ENCODE results near the gene ZDHHC18.
"Not testable (repeated sequence)": the region's sequence is repeated elsewhere in the genome, so short reads cannot be mapped to it uniquely, and the experiment has no call there.

ZDHHC18 gene

DNA sequence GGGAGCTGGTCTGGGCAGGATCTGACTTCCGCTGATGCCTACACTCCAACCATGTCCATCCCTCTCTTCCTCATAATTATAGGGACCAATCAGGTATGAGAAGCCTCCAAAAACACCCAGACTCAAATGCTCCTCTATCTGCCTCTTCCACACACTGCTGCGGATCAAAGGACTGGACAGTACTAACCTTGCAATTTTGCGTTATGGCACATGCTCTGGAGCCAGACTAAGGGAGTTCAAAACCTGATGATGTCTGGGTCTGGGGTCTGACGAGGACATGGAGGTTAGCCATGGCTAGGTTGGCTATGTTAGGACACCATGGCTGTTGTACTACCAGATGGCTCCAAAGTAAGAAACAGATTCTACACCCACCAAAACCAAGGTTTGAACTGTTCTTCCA lies 53.3 kb downstream of the ZDHHC18 start:
- no peak for DNase-seq
- in situ Hi-C loops (cut with HindIII; ENCODE audit: low pct_ligation_motif_present, low pct_unique_long_range_greater_than_20kb, low sequenced_read_pairs), result loop anchor here (10.0 kb wide), 1 partner anchor 45 kb away; no protein-coding TSS in a partner anchor

DNA sequence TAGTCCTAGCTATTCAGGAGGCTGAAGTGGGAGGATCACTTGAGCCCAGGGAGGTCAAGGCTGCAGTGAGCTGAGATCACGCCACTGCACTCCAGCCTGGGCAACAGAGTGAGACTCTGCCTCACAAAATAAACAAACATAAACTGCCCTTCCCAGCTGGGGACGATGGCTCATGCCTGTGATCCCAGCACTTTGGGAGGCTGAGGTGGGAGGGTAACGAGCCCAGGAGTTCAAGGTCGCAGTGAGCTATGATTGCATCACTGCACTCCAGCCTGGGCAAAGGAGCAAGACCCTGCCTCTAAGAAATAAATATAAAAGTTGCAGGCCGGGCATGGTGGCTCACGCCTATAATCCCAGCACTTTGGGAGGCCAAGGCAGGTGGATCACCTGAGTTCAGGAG lies 55.1 kb downstream of the ZDHHC18 start:
- in situ Hi-C loops (cut with HindIII; ENCODE audit: low pct_ligation_motif_present, low pct_unique_long_range_greater_than_20kb, low sequenced_read_pairs), result loop anchor here (10.0 kb wide), 1 partner anchor 47 kb away; no protein-coding TSS in a partner anchor
- not testable (repeated sequence) for DNase-seq

DNA sequence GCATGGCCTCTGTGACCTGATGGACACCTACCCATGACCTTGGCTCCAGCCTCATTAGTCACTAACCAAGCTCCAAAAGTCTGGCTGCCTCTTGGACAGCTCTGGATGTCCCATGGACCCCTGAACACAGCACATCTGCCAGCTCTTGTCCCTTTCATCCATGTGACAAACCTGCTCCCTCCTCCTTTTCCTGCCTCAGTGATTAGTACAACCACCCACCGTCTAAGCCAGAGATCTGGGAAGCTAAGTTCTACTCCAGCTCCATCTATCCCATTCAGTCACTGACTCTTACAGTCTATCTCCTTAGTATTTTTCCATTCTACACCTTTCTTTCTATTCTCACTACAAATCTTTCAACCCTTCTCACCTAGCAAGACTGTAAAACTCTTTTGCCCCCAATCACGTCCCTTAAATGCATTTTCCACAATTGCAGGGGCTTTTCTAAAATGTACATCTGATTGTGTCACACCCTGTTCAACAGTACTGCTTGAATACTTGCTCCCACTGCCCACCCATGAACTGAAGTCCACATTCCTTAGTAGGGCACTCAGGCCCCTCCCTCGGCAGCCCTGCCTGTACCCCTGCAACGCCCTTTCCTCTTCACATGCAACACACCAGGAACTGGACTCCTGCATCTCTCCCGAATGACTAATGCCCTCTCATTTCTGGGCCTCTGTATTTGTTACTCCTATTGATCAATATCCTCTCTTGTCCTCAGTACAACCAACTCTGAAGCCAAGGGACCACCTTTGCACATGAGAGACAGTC lies 56.4 kb downstream of the ZDHHC18 start:
- in situ Hi-C loops (cut with HindIII; ENCODE audit: low pct_ligation_motif_present, low pct_unique_long_range_greater_than_20kb, low sequenced_read_pairs), result loop anchor here (10.0 kb wide), 1 partner anchor 48 kb away; no protein-coding TSS in a partner anchor
- no peak for DNase-seq

DNA sequence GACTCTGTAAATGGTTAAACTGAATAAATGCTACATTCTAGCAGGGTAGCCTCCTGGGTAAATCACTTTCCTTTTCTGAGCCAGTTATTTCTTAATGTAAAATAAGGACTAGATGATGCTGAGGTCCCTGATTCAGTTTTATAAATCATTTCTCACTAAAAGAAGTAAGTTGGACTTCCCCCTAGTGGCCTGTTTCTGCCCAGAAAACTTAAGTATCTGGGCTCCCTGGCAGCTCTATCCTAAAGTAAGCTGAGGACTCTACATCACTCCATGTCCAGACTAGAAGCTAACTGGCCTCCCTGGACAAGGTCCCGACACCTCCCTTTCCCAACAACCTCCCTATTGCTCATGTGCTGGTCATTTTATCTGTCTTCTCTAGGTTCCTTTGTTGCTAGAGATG lies 60.6 kb downstream of the ZDHHC18 start:
- in situ Hi-C loops (cut with HindIII; ENCODE audit: low pct_ligation_motif_present, low pct_unique_long_range_greater_than_20kb, low sequenced_read_pairs), result loop anchor here (10.0 kb wide), 1 partner anchor 52 kb away; no protein-coding TSS in a partner anchor
- DNase-seq, result peak; percentile 49

DNA sequence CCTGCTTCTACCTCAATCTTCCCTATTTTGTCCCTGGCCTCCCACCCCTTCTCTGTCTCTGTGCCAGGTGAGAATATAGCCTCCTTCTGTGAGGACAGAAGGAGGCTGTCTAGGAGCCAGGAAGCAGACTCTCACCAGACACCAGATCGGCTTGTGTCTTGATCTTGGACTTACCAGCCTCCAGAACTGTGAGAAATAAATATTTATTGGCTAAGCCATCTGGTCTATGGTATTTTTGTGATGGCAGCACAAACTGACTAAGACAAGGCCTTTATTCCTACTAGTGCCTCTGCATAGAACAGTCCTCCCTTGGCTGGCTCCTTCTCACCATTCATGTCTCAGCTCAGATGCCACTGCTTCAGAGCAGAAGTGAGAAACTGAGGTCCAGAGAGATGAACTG lies 61.7 kb downstream of the ZDHHC18 start:
- no peak for DNase-seq
- in situ Hi-C loops (cut with HindIII; ENCODE audit: low pct_ligation_motif_present, low pct_unique_long_range_greater_than_20kb, low sequenced_read_pairs), result loop anchor here (10.0 kb wide), 1 partner anchor 53 kb away; no protein-coding TSS in a partner anchor

DNA sequence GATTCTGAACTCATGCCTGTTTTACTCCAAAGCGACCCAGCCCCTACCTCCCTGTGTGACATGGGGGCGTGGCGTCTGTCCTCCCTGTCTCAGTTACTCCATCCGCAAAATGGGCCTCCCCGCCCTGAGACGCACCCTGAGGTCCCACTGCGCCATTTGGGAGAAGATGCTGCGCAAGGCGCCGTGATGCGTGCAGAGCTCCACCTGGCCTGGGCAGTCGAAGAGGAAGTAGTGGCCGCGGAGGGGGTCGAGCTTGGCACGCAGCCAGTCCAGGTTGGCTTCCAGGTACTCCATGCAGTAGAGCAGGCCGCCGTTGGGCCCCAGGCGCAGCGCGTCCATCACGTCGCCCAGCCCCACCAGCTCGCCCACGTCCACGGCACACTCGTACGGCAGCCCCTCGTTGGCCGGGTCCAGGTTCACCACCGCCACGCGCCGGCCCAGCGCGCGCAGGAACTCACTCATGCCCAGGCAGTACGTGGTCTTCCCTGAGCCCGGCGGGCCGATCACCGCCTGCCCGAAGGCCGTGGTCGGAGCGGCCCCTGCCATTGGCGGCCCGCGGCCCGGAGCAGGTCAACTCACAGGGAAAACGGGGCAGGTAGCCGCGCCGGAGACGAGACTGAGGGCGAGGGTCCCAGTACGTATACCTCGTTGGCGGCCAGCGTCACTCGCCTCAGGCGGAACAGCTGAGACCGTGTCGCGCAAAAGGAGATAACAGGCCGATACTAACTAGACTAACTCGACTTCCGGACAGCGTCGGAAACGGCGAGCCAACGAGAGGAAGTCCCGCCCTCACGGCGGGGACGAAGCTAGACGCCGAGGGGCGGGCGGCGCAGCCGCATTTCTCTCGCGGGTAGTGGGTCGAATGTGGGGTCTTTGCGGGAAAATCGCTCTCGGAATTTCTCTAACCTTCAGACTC lies 63.3 kb downstream of the ZDHHC18 start, which contains the start of gene GPN2:
Gene GPN2, minus strand, starts transcription at position 733 of the 916 bp plus-strand sequence. Its CDS starts 187 bp downstream, at position 546.
- in situ Hi-C loops (cut with HindIII; ENCODE audit: low pct_ligation_motif_present, low pct_unique_long_range_greater_than_20kb, low sequenced_read_pairs), result loop anchor here (10.0 kb wide), 1 partner anchor 55 kb away; no protein-coding TSS in a partner anchor
- peak; percentile 66 for DNase-seq

DNA sequence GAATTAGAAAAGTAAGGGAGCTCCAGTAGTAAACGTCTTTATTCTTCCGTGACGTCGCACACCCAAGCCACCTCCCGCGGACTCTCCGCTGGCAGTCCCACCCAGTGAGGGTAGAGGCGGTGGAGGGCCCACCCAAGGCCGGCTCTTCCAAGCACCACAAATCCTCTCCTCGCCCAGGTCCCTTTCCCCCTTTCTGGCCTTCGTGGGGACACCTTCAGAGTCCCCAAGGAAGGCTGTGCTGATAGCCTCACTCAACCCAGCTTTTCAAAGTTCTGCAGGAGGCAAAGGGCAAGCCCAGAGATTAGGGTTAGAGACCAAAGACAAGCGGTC lies 63.9 kb downstream of the ZDHHC18 start:
- in situ Hi-C loops (cut with HindIII; ENCODE audit: low pct_ligation_motif_present, low pct_unique_long_range_greater_than_20kb, low sequenced_read_pairs), result no loop called here
- no peak for DNase-seq

DNA sequence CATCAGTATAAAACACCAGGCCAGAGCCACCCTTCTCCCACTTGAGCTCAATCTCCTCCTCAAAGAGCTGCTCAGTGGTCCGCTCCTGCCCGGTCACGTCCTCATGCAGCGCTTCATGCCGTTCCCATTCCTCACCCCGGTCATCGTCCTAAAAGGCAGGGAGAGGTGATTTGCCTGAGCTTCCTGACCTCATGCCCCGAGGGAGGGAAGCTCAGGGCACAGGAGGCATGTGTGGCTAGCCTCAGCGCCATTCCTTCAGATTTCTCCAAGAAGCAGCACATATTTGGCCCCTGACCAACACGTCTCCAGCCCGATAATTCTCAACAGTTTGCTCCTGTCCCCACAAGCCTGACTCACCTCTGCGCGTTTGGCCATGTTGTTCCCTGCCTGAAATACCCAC lies 67.8 kb downstream of the ZDHHC18 start:
- in situ Hi-C loops (cut with HindIII; ENCODE audit: low pct_ligation_motif_present, low pct_unique_long_range_greater_than_20kb, low sequenced_read_pairs), result no loop called here
- DNase-seq, result no peak

DNA sequence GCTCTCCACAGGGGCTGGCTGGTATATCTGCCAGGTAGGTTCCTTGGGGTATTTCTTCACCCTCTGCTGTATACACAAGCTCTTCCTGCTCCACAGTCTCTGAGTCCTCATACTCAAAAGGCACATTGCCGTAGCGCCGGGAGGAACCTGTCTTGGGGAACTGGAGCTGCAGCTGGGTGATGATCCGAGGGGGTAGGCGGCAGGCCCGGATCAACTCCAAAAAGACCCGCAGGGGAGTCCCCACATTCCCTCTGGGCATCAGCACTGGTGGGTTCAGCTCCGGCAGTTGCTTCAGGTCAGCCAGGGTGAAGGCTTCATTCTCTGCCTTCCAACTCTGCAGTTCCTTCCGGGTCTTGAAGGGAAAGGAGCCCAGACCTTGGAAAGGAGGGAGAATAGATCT lies 70.9 kb downstream of the ZDHHC18 start:
- in situ Hi-C loops (cut with HindIII; ENCODE audit: low pct_ligation_motif_present, low pct_unique_long_range_greater_than_20kb, low sequenced_read_pairs), result no loop called here
- DNase-seq, result no peak

DNA sequence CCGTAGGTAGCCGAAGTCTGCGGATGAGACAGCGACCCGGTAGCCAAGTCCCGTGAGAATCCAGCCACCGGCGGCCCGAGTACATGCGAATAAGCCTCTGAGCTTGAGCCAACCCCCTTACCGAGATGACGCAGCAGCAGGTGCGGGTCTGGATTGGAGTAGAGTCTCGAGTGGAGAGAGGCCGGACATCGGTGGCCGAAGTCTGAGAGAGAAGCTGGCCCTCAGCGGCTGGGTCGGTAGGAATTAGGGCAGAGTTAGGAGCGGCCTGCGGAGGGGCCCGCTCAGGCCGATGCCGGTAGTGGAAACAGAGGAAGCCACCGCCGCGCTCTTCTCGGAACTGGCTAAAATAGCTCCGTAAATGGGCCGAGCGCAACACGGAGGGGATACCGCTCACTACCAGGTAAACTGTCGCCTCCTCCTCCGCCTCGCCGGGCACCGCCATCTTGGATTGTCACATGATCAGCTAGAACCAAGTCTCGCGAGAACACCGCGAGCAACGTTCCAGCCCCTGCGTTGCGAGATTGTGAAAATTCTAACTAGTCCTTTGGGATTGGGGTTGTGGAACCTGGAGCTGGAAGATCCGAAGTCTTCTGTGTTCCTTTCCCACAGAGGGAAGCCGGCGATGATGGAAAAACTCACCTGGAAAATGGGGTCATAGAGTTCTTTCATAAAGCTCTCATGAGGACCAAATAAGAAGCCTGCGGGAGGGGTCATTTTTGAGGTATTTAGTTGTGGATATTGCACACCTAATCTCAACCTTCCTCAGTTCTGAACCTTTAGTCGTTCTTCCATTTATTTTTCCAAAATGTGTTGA lies 73.7 kb downstream of the ZDHHC18 start, which contains the start of gene GPATCH3:
Gene GPATCH3, minus strand, starts transcription at position 467 of the 814 bp plus-strand sequence. Its CDS starts 25 bp downstream, at position 442.
- DNase-seq, result peak; percentile 89
- in situ Hi-C loops (cut with HindIII; ENCODE audit: low pct_ligation_motif_present, low pct_unique_long_range_greater_than_20kb, low sequenced_read_pairs), result no loop called here

DNA sequence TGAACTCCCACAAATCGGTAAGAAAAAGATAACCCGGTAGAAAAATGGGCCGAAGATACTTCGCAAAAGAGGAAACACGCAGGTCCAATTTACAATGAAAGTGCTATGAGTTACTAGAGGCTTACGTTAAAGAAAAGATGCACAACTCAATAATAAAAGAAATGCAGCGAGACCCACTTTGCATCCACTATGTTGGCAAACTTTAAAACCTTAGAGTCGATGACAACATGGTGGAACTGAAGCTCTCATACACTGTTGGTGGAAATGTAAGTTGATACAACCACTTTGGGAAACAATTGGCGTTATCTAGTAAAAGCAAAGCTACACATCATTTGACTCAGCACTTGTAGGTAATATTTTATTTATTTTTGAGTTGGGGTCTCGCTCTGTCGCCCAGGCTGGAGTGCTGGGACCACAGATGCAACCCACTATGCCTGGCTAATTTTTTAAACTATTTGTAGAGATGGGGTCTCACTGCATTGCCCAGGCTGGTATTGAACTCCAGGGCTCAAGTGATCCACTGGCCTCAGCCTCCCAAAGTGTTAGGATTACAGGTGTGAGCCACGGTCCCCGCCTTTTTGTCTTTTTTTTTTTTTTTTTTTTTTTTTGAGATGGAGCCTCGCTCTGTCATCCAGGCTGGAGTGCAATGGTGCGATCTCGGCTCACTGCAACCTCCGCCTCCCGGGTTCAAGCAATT lies 74.5 kb downstream of the ZDHHC18 start:
- DNase-seq, result no peak
- in situ Hi-C loops (cut with HindIII; ENCODE audit: low pct_ligation_motif_present, low pct_unique_long_range_greater_than_20kb, low sequenced_read_pairs), result no loop called here
